Measurements from ENCODE around the gene ZBTB9.

DNA sequence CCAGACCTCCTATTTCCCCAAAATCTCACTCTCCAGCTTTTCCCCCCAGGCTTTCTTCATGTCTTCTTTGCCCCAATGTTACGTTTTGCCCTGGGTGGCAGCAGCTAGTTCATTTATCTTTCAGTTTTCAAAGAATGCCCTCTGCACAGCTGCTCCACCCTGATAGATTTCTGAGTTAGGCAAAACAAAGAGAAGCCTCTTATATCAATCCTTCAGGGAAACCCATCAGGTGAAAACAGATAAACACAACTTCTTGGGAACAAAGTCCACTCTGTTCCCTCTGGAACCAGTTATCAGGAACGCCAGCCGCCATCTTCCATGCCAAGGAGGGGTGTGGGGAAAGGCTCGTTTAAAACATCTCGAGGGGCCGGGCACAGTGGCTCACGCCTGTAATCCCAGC is 34.0 kb downstream of the ZBTB9 start:
- TF ChIP-seq, protein P1, sequence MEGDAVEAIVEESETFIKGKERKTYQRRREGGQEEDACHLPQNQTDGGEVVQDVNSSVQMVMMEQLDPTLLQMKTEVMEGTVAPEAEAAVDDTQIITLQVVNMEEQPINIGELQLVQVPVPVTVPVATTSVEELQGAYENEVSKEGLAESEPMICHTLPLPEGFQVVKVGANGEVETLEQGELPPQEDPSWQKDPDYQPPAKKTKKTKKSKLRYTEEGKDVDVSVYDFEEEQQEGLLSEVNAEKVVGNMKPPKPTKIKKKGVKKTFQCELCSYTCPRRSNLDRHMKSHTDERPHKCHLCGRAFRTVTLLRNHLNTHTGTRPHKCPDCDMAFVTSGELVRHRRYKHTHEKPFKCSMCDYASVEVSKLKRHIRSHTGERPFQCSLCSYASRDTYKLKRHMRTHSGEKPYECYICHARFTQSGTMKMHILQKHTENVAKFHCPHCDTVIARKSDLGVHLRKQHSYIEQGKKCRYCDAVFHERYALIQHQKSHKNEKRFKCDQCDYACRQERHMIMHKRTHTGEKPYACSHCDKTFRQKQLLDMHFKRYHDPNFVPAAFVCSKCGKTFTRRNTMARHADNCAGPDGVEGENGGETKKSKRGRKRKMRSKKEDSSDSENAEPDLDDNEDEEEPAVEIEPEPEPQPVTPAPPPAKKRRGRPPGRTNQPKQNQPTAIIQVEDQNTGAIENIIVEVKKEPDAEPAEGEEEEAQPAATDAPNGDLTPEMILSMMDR (IDR thresholded peaks at IDR 0.05; ENCODE audit: borderline replicate concordance, extremely low read depth, low read length, poor library complexity, severe bottlenecking): no peak
- no peak for TF ChIP-seq EZH2 (IDR thresholded peaks at IDR 0.05; ENCODE audit: borderline replicate concordance, low read depth, low read length, severe bottlenecking)

All from DND-41 (cell line).